ENCODE measurements around the gene MYZAP.

MYZAP gene

DNA sequence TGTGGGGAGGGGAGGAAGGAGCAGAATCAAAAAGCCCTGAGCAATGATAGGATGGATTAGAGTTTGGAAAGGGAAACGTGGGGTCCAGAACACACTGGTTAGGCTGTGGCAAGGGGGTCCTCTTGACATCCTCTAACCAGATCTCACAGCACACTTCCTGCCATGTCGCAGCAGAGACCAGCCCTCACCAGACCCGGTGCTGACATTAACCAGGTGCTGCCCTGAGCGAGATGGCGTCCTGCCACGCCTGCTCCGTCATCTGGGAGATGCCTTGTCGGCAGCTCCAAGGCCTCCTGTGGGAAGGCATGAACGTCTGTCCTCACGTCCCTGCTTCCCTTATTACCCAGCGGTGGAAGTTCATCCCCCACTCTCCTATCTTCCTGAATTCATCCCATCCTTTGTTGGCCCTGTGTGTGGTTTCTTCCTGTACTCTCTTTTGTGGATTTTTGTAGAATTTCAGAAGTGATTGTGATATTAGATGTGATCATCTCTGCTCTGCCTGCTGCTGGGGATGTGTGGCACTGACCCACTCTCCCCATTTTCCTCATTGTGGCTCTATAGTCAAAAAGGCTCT, 29.4 kb upstream of the MYZAP start:
- DNase-seq (ENCODE audit: low spot score): peak; percentile 60

DNA sequence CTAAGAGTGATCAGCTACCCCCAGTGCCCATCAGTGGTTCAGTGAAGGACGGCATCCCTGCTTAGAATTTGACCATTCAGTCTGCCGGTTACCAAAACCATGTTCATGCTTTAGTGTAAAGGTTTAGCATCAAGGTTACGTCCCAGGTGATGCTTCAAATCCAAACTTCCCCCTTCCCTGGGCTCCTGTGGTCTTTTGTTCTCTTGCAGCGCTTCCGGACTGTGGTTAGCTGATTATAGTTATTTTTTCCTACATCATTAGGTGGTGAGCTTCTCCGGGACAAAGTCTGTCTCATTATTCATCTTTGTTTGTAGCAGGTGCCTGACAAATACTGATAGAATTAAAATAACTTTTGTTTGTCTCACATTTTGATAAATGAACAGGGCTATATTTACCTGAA, 28.3 kb upstream of the MYZAP start:
- DNase-seq (ENCODE audit: low spot score): peak; percentile 38

DNA sequence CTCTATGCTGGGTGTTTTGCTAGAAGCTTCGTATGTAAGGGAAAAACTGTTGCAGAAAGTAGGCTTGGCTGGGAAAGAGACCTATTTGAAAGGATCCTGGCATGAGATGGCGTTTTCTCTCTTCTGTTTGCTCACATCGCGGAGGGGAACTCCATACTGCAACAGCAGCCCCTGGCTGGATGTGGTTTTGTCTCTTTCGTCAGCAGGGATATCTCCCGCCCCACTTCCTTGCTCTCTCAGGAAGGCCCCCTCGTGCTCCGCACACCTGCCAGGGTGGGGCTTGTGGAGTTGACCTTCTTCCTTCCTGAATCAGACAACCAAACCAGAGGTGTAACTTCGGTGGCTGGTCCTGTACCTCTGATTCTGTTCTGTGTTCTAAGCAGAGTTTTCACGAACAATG, 26.4 kb upstream of the MYZAP start:
- peak; percentile 63 for DNase-seq (ENCODE audit: low spot score)

DNA sequence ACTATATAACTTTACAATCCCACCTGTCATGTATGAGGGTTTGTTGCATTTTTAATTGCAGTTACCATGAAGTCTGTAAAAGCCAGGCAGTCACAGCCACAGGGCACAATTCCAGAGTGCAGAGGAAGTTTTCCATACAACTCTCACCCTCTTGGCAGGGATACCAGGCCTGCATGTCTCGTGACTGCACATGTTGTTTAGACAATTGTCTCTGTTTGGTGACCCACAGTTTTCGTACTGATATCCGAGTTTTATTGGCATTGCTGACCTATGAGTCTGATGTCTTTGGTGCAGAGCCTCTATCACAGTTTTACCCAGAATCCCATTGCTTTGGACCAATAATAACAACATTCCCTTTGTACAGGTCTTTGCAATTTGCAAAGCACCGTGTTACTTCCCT, 24.9 kb upstream of the MYZAP start:
- DNase-seq (ENCODE audit: low spot score): peak; percentile 17

DNA sequence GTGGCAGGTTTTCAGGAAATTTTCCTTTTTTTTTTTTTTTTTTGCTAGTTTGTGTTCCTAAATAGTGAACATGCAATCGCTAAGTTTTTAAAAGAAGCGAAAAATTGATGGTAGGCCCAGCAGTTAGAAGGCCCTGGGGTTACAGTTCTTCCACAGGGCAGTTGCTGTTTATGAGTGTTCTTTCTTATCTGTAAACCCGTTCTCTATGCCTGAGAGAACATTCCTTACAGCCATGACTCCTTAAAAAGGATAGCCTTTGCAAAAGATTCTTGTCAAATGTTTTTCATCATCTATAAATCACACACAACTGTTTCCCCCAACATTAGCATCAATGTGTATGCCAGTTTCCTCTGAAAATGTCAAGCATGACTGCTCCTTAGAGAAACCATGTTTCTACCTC, 23.8 kb upstream of the MYZAP start:
- no peak for DNase-seq (ENCODE audit: low spot score)

DNA sequence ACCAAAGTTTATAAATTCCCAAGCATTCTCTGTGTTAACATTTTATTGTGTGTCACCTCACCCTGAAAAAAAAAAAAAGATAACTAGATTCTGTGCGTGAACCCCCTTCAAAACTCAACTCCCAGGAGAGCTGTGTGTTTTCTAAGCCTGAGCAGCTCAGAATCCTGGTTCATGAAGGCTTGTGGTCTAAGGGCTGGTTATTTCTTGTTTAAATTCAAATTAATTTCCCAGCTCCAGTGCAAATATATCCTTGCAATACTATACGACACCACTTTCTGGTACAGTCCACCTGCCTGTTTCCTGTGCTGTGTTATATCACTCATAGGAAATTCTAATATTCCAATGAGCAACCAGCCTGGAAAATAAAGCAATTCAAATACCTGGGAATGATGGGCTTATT, 23.4 kb upstream of the MYZAP start:
- no peak for DNase-seq (ENCODE audit: low spot score)

DNA sequence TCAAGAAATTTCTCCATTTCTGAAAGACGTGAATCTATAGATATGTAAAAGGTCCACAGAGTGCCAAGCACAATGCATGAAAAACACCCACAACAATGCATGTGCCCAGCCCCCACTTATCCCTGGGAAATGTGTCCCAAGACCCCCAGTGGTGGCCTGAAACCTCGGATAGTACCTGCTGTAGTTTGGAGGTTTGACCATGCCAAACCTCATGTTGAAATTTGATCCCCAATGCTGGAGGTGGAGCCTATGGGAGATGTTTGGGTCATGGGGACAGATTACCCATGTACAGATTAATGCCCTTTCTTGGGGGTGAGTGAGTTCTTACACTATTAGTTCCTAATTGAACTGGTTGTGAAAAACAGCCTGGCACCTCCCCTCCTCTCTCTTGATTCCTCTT, 21.4 kb upstream of the MYZAP start:
- DNase-seq (ENCODE audit: low spot score): peak; percentile 45

DNA sequence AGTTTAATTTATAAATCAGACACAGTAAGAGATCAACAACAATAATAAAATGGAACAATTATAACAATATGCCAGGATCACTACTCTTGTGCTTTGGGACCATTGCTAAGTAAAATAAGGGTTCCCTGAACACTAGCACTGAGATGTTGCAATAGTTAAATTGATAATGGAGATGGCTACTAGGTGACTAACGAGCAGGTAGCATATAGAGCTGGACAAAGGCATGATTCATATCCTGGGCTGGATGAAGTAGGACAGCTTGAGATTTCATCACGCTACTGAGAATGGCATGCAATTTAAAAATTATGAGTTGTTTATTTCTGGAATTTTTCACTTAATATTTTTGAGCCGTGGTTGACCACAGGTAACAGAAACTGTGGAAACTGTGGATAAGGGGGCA, 20.7 kb upstream of the MYZAP start:
- DNase-seq (ENCODE audit: low spot score): no peak

DNA sequence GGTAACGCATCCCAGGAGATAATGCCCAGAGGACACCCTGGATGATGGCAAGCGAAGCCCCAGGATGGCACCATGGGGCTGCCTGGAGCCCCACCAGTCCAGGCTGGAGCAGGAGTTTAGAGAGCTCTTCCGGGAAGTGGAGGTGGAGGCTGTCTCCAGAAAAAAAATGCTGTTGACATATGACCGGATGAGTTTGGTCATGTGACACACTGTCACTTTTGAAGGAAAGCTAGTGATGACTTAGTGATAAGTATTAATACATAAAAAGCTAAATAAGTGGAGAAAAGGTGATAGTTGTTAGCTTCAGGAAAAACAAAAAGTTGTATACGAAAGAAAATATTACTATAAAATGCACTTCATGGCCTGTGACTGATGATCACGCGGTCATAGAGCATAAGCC, 20.0 kb upstream of the MYZAP start:
- peak; percentile 4 for DNase-seq (ENCODE audit: low spot score)

DNA sequence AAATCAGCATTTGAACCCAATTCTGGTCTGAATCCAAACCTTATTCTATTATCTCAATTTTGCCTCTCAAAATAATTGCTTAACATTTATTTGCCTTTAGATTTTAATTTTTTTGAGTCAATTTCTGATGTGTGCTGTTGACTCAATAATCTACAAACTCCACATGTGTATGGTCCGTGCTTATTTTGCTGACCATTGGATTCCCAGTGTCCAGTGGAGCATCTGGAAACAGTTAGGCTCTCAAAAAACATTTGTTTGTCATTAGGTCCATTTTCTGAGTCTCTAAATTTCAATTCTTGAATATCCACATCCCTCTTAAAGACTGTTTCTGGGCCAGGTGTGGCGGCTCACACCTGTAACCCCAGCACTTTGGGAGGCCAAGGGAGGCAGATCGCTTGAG, 19.2 kb upstream of the MYZAP start:
- no peak for DNase-seq (ENCODE audit: low spot score)

DNA sequence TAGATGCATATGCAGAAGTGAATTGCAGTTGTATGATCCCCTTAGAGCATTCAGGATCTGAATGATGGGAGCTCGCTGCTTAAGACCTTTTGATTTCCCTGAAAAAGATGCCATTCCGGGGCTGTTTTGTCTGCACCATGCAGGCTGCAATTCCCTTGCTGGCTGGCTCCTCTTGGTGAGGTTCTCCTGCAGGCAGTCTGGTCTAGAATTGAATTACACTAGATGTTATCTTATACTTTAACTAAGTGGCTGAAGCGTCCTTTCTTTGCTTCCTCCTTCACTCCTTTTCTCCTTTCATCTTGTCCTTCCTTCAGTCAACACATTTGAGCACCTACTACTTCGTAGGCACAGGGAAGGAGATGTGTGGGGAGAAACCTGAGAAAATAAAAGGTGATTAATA, 18.6 kb upstream of the MYZAP start:
- DNase-seq (ENCODE audit: low spot score): peak; percentile 12

DNA sequence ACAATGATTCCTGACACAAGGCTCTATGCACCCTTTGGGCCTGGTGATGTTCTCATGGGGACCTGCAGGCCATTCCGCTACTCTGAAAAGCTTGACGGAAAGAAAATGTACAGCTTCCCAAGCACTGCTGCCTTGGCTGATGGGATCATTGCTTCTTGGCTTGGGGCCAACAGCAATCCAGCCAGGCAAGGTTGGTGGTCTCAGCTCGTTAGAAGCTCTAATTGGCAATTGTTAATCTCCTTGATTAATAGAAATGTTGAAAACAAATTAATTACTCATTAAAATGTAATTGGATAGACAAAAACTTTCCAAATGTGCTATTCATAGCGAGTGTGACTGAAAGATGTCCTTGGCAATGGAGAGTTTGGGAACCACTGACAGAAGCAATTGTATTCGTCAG, 16.3 kb upstream of the MYZAP start:
- DNase-seq (ENCODE audit: low spot score): peak; percentile 20

DNA sequence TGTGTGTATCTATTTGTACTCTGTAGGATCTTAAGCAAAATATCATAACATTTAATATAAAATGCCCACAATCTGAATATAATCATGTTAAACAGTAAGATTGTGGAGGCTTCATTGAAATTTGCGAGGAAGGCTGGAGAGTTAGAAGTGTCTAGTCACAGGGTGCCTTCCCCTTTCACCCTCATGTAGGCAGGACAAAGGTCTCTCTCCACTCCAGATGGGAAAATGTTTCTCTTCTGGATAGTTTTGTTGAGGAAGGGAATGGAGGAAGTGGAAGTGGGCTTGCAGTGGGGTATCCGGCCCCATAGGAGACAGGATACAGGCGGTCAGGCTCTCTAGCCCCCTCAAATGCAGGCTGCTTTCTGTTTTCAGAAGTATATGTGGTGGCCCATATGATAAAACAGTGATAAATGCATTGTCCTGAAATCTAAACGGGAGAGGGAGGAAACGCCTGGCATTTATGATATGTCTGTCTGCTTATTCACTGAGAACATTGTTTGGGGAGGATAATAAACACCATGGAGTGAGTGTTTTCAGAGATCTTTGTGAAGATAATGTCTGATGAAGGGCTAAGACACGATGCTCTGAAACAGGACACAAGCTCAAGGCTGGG, 13.3 kb upstream of the MYZAP start:
- peak; percentile 17 for DNase-seq (ENCODE audit: low spot score)

DNA sequence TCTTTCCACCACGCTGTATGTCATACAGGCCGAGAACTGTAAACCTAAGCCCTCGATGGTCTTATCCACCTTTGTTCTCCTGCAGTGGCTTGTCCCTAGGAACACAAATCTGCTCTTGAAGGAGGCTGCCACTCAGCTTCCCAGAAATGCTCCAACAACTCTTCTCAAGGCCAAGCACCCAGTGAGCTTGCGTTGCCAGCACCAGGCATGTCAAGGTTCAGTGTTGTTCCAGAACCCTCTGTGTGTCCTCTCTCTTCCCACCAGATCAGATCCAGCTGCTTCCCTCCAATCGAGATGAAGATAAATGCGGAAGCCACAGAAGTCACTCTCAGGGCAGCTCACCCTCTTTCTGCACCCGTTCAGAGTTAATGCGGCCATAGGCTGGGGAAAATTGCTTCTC, 11.3 kb upstream of the MYZAP start:
- DNase-seq (ENCODE audit: low spot score): peak; percentile 33

DNA sequence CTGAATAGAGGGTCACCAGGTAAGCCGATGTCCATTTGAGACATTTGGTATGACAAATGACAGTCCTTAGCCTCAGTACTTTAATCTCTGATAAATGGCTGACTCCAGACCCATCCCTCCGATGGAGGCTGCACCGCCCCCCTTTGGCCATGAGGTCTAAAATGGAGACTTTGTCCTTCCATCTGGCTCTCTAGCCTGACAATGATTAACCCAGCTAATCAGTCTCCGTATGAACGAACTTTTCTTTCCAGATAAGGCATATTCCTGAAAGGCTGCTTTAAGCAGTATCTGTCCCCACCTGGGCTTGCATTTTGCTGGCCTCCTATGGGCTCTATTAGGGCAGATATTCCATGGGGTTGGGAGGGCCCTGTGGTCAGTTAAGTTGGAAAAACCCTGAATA, 10.8 kb upstream of the MYZAP start:
- DNase-seq (ENCODE audit: low spot score): peak; percentile 12

DNA sequence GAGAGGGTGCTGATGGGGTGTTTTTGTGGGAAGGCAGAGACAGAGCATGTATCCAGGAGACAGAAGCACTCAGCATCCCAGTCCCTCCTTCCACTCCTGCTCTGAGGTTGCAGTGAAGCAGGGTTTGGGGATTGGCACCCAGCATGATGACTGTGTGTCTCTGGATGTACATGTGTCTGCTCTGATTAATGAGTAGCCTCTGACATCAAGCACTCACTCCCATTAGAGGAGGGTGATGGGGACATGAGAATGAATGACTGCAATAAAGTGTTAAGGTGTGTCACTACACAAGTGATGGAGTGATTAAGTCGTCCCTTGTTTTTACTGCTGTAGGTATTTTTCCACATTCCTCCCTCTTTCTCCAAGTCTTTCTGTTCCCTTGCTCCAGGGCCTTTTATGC, 9.6 kb upstream of the MYZAP start:
- DNase-seq (ENCODE audit: low spot score): no peak

DNA sequence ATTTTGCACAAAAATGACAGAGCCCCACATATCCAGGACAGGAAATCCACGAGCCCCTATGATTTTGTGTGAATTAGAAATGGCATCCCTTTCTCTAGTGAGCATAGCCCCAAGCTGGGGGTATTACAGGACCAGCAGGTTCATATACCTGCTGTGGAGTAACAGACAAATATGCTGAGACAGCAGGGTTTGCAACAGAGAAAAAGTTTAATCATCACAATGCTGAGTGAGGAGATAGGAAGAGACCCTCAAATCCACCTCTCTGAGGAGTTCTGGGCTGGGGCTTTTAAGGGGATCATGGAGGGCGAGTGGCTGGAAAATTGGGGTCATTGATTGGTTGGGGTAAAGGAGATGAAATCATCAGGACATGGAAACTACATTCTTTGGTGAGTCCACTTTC, 8.4 kb upstream of the MYZAP start:
- DNase-seq (ENCODE audit: low spot score): no peak

DNA sequence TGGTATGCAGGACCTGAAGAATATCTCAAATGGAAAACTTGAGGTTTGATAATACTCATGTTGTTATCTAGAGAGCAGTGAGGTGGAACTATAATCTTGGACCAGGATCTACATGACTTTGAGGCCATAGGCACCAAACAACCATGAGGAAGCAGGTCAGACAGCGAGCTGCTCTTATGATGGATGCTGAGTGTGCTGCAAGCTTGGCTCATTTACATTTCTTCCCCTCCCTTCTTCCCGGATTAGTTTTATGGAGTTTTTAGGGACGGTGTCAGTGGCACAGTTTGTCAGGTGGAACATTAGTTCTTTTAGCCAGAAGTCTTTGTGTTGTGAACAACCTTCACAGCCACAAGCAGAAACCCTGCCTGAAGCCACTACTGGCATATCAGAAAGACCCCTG, 8.0 kb upstream of the MYZAP start:
- DNase-seq (ENCODE audit: low spot score): no peak

DNA sequence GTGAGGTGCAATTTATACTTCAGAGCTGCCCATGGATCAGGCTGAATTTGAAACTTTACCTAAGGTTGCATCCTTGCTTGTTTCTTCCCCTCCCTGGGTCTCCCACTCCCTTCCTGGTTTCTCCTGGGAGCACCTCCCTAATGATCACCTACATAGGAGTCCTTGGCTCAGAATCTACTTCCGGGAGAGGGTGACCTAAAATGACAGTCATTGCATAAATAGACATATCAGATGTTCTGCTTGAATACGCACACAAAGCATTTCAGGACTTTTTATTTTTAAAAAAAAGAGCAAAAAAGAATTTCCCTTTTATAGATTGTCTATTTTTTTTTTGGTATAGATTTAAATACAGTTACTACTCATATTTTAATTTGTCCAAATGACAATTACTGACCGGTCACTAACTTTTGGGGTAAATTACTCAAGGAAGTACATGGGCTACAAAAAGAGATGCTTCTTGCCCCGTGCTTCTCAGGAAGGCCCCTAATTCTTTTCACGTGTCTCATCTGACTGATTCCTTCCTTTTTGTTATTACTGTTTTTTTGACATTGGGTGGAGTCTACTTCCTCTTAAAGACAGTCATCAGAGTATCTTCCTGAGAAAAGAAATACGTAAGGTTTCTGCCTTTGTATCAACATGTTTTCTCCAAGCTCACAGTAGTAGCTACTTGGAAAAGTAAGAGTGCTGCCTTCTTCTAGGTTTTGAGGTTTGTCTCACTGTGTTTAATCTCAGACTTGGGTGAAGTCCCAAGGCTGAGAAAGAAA, 4.9 kb upstream of the MYZAP start:
- no peak for DNase-seq (ENCODE audit: low spot score)

DNA sequence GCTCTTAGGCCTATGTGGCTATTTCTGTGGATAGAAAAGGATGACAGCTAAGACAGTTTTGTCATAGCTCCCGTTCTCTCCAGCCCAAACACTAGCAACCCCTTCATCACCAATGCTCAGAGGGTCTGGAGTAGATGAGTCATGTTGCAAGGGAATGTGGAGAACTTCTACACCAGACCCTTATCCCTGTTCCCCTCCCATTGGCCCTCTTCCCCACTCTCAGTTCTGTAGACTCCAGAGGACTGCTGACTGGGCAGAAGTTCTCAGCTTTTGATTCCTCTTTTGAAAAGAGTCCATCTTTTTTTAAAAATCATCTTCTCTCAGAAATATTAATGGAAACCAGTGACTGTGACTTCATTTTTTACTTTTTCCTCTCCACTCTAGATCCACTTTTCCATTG, 2.4 kb upstream of the MYZAP start:
- DNase-seq (ENCODE audit: low spot score): no peak

DNA sequence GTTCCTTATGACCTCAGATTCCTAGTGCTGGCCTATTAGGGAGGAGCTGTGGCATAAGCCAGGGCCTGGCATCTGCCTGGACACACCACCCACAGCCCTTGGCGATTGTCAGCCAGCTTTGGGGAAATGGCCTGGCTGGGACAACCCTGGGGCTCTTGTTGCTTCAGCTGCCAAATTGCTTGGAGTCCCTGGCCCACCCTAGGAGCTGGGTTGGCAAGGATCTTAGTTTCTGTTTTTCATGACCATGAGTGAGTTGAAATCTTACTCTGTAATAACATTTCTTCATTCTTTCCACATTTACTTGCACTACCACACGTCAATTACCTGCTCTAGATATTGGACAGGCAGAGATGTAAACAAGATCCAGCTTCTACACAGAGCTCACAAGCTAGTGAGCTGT, 1.9 kb upstream of the MYZAP start:
- DNase-seq (ENCODE audit: low spot score): no peak

DNA sequence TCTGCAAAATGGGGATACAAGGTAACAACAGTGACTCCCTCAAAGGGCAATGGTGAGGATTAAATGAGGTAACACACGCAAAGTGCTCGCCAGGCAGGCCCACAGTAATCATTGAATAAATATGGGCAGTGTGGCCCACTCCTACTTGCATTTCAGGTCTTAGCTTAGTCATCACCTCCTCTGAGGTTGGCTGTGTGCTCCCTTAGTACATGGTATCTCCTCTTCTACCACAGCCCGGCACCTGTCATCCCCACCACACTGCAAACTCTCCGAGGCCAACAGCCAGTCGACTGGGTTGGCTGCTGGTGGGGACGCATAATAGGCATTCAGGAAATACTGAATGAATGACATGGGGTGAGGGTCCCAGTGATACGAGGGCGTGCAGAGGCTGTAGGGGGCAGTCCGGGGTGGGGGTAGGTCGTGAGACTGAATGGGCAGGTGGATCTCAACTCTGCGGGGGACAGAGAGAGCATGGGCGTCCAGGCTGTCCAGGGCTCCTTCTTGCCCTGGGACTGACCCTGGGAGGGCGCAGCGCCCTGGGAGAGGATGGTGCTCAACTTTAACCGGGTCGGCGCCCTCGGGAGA, 375 bp upstream of the MYZAP start:
- no peak for DNase-seq (ENCODE audit: low spot score)

DNA sequence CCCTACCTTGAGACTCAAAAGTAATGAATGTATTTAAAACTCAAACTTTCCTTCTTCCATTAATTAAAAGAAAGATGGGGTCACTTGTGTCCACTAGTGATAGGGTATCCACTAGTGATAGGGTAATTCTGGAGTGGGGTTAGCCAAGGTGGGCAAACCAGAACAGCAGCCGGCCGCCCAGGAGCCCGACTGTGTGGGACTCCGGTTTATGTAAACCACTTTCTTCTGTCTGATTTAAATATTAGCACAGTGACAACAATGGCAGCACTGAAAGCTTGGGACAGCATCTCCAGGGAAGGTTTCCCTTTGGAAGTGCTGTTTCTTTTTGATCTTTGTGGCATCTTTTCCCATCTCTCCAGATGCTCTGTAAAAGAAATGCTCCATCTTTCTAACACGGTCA, 722 bp downstream of the MYZAP start:
- DNase-seq (ENCODE audit: low spot score): no peak
